ENCODE measurements around the gene TNNC1.

The TNNC1 gene

GRCh38 chr3:52484680-52485461 lies 31.0 kb upstream of the TNNC1 start:
- DNase-seq (ENCODE audit: low read depth), result no peak

- DNase-seq (ENCODE audit: low read depth), result no peak
These were observed 29.9 kb upstream of the TNNC1 start for GRCh38 chr3:52483577-52484381.

GRCh38 chr3:52483081-52483480 lies 29.2 kb upstream of the TNNC1 start:
- no peak for DNase-seq (ENCODE audit: low read depth)

- no peak for DNase-seq (ENCODE audit: low read depth)
These were observed 28.1 kb upstream of the TNNC1 start for GRCh38 chr3:52481819-52482521.

GRCh38 chr3:52480768-52481715 lies 27.2 kb upstream of the TNNC1 start:
- no peak for DNase-seq (ENCODE audit: low read depth)

- no peak for DNase-seq (ENCODE audit: low read depth)
These were observed 26.2 kb upstream of the TNNC1 start for GRCh38 chr3:52479877-52480575.

GRCh38 chr3:52479037-52479876 lies 25.4 kb upstream of the TNNC1 start:
- no peak for DNase-seq (ENCODE audit: low read depth)

- DNase-seq (ENCODE audit: low read depth), result no peak
These were observed 23.9 kb upstream of the TNNC1 start for GRCh38 chr3:52477796-52478095.

GRCh38 chr3:52477076-52477795 lies 23.4 kb upstream of the TNNC1 start:
- DNase-seq (ENCODE audit: low read depth), result no peak

- DNase-seq (ENCODE audit: low read depth), result no peak
These were observed 19.2 kb upstream of the TNNC1 start for GRCh38 chr3:52473026-52473425.

GRCh38 chr3:52472239-52473000 lies 18.6 kb upstream of the TNNC1 start:
- DNase-seq (ENCODE audit: low read depth), result no peak

GRCh38 chr3:52471371-52472238 lies 17.8 kb upstream of the TNNC1 start:
- no peak for DNase-seq (ENCODE audit: low read depth)

GRCh38 chr3:52470920-52471319 lies 17.1 kb upstream of the TNNC1 start:
- no peak for DNase-seq (ENCODE audit: low read depth)

GRCh38 chr3:52469001-52469400 lies 15.2 kb upstream of the TNNC1 start:
- DNase-seq (ENCODE audit: low read depth), result no peak

- no peak for DNase-seq (ENCODE audit: low read depth)
These were observed 14.5 kb upstream of the TNNC1 start for GRCh38 chr3:52468336-52468735.

- no peak for DNase-seq (ENCODE audit: low read depth)
These were observed 9.6 kb upstream of the TNNC1 start for GRCh38 chr3:52463416-52463815.

- DNase-seq (ENCODE audit: low read depth), result no peak
These were observed 8.0 kb upstream of the TNNC1 start for GRCh38 chr3:52461874-52462273.

Measured in stimulated activated CD4-positive, alpha-beta T cell treated with anti-CD3 and anti-CD28 coated beads, Interleukin-2, amount 100 ng/mL, for 4 hours (primary cell).